Measurements from ENCODE around the gene DAZAP1.

DAZAP1 gene

DNA sequence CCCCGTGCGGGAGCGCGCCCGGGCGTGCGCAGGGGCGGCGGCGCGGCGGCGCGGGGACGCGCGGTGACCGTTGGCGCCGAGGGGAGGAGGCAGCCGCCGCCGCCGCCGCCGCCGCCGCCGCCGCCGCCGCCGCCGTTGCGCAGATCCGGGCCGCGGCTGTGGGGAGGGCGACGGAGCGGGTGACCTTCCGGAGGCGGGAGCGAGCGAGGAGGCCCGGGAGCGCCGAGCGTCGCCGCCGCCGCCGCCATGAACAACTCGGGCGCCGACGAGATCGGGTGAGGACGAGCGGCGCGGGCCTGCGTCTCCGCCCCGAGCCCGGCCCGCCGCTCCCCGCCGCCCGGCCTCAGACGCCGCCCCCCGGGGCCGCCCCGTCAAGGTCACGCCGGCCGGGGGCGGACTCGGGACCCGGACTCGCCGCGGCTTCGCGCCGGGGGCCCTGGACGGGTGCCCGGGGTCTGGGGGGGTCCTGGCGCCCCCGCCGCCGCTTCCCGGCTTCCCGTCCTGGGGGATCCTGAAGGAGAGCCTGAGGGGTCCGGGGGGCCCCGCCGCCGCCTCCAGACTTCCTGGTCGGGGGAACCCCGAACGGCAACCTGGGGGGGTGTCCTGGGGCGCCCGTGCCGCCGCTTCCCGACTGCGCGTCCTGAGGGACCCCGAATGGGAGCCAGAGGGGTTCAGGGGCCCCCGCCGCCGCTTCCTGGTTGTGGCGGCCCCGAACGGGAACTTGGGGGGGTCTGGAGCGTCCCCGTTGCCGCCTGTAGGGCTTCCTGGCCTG lies at the start of gene DAZAP1:
Gene DAZAP1, plus strand, starts transcription at position 59 of the 772 bp plus-strand sequence. Its CDS starts 188 bp downstream, at position 247.
- DNase-seq: no peak

DNA sequence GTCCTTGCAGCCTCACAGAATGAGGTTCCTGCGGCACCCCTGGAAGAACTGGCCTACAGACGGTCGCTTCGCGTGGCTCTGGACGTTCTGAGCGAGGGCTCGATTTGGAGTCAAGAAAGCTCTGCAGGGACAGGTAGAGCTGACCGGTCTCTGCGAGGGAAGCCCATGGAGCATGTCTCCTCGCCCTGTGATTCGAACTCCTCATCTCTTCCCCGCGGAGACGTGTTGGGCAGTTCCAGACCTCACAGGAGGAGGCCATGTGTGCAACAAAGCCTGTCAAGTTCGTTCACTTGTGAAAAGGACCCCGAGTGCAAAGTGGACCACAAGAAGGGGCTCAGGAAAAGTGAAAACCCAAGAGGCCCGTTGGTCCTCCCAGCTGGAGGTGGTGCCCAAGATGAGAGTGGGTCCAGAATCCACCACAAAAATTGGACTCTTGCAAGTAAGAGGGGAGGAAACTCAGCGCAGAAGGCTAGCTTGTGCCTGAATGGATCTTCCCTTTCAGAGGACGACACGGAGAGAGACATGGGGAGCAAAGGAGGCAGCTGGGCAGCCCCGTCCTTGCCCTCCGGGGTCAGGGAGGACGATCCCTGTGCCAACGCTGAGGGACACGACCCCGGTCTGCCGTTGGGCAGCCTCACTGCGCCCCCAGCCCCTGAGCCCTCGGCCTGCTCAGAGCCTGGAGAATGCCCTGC lies 47.1 kb upstream of the DAZAP1 start:
- no peak for DNase-seq

DNA sequence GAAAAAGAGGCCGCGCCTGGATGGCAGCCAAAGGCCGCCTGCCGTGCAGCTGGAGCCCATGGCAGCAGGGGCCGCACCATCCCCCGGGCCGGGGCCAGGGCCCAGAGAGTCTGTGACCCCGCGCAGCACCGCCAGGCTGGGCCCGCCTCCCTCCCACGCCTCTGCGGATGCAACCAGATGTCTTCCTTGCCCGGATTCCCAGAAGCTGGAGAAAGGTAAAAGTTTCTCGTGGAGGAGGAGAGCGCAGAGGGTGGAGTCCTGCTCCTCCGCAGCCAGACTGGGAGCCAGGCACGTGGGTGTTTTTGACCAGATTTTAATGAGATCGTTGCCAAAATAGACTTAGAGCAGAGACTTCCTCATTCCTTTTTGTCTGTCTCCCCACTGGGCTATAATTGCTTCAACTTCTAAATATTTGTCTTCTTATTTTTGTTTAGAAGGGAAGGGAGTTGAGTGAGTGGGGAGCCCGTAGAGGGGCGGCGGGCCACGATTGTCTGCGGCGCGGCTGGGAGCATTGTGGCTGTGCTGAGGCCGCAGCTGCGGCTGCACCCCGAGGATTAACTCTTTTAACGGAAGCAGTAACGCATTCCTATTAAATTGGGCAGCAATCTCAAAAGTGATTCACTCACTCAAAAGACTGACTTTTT lies 46.4 kb upstream of the DAZAP1 start:
- no peak for DNase-seq

DNA sequence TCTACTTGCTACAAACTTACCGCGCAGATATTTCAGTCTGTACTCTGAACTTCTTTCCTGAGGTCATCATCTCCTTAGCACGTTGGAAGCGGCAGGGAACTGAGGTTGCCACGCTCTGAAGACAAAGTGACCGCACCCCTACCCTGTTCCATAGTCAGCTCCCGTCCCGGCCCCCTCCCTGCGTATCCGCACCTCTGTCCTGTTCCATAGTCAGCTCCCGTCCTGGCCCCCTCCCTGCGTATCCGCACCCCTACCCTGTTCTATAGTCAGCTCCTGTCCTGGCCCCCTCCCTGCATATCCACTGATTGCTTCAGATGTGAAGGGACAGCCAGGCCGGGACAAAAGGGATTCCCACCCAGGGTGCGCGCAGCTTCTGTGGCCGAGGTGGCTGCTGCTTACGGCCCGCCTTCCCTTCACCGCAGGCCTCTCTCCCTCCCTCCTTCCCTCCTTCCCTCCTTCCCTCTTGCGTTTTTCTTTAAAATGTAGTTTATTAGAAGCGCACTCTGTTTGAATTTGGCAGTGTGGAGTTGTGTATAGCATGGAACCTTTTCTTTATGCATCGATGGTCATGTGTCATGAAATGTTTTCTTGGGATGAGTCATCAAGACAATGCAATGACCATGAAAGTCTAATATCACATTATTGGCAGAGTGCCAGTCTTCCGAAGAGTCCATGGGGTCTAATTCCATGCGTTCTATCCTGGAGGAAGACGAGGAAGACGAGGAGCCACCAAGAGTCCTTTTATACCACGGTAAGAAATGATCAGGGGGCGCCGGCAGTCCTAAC lies 45.6 kb upstream of the DAZAP1 start:
- no peak for DNase-seq

DNA sequence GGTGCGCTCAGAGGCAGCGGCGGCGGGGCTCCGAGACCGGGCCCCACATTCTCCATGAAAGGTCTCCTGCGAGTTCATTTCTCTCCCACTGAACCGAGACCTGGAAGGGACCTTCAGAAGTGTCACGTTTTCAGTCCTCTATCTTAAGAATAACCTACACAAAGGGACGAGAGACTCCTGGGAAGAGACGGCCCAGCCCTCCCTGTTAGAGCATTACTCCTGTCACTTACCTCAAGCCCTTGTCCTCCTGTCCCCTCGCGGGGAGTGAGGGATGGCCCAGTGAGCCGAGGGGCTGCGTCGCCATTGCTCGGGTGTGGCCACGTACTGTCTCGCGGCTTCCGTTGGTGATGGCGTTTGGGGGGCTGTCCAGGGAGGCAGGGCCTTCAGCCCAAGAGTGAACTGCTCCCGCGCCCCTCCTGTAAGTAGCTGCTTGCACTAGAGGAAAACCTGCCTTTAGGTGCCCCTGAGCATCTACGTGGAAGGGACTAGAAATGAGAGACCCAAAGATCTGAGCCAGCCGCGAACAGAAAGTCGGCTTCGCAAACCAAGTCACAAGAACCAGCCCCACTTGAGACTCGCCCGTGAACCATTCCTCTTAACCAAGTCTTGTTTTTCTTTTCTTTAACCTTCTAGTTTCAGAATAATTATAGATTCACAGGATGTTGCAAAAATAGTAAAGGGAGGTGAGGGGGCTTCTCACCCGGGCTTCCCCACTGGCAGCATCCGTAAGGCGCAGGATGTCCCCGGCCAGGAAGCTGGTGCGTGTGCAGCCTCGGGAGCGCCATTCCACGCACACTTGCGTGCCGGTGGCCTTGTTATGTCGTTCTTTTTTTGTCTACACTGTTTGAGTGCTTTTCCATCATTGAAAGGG lies 44.8 kb upstream of the DAZAP1 start:
- no peak for DNase-seq

DNA sequence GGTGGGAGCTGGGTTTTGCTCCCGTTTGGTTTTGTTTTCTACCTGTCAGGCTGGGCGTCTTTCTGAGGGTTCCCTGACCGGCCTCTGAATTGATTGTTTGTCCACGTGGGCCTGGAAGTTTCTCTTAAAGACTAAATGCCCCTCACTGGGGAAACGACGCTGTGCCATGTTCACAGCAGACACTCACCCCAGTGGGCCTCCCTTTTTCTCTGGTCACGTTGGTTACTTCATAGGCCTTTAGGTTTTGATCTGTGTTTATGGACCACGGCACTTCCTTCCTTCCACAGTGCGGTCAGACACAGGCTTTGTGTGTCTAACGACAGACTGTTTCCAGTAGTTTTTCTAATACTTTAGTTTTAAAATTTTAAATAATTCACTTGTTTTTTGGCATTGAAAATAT lies 43.8 kb upstream of the DAZAP1 start:
- no peak for DNase-seq

DNA sequence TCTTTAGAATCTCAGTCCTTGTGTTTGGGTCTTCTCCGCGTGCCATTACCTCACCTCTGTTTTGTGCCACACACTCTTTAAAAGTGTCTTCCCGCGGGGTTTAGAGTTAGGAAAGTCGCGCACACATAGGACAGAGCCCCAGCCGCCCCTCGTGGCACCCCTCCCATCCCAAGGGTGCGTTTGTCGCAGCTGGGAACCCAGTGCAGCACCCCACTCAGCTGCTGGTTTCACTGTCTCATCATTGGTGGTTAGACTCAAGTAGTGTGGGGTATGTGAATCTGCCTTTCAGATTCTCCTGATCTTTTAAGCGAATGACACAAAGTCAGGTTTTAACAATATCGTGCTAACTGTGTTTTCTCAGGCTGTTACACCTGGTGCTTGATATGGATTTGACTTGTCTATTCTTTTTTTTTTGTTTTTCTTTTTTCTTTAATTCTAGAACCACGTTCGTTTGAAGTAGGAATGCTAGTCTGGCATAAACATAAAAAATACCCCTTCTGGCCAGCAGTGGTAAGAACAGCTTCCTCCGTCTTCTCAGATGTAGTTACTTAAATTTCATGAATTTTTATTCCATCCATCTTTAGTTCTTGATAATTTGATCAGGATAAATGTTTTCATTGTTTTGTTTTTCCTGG lies 43.2 kb upstream of the DAZAP1 start:
- DNase-seq: no peak

DNA sequence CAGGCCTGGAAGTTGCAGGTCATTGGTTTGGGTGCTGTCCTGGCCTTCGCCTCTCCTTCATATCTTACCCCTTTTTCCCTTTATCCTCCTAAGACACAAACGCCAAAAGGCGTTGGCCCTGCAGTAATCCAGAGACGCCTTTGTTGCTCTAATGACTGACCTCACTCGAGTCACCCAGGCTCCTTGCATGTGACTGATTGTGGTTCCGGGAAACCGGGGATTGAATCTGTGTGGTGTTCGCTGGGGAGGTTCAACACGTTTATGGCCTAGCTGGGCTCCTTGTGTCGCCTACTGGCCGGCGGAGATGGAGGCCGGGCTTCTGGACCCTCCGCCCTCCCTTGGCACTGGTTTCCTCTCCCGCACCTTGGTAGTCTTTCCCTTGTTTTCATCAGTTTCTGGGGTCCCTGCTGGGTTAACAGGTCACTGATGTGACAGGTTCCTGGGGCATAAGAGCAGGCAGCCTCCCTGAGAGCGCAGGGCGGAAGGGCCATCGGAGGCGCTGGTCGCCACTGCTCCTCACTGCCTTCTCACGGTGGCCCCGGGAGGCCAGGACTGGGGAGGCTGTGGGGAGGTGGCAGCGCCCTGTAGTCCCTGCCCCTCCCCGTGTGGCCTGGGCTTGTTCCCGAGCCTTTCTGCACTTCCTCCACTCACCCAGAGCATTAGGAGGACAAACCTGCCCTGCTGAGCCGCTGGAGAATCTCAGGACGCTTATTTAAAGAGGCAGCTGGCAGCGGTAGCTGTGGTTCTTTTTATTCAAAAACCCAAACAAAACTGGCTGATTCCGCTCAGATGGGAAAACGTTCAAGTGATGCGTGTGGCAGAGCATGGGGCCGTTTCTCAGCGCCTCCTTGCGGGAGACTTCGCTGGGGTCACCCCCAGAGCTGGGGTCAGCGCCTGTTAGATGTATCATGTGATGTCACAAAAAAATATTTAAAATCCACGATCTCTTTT lies 41.8 kb upstream of the DAZAP1 start:
- no peak for DNase-seq

DNA sequence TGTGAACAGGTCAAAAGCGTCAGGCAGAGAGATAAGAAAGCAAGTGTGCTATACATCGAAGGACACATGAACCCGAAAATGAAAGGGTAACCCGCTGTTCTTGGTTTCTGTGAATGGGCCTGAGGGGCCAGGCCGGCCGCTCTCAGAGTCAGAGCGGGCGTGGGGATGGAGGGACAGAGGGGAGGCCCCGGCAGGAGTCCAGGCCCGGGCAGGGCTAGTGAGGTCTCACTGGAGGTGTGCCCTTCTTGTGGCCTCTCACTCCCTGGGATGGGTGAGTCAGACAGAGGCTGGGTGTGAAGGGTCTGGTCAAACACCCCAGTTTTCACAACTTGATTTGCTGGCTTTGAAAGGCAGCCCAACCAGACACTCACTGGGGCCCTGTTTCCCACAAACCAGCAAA lies 41.1 kb upstream of the DAZAP1 start:
- DNase-seq: no peak

DNA sequence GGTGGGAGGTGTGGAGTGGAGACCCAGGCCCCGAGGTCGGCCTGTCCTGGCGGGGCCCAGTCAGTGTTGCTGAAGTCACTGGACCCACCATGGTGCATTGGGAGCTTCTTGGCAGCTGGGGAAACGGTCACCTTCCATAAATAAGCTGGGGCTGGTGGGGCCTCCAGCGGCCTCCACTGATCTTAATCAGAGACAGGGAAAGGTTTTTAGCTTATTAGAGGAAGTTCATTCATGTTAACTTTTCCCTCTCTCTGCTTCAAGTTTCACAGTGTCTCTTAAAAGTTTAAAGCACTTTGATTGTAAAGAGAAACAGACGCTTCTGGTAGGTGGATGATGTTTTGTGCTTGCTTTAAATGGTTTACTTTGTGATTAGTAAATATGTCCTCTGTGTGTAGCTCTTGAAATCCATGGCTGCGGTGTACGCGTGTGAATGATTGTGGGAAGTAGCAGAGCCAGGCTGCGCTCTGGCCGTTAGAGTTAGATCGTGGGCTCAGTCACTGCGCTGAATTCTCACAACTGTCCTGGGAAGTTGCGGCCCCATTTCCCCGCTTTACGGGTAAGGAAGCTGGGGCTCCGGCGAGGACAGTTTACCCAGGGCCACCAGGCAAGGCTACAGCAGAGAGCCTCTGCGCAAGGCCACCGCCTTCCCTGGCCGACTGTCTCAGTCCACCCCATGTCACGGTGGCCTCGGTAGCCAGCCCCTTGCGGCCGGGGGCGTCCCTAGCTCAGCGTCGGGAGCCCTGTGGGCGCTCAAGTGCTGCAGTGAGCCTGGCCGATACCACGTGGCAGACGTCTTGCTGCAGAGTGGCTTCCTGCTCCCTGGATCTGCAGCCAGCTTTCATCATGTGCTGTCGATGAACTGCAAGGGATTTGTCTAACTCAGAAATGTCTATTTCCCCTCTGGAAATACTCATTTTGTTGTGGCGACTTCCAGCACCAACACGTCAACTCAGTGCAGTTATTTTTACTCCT lies 40.2 kb upstream of the DAZAP1 start:
- DNase-seq: no peak

DNA sequence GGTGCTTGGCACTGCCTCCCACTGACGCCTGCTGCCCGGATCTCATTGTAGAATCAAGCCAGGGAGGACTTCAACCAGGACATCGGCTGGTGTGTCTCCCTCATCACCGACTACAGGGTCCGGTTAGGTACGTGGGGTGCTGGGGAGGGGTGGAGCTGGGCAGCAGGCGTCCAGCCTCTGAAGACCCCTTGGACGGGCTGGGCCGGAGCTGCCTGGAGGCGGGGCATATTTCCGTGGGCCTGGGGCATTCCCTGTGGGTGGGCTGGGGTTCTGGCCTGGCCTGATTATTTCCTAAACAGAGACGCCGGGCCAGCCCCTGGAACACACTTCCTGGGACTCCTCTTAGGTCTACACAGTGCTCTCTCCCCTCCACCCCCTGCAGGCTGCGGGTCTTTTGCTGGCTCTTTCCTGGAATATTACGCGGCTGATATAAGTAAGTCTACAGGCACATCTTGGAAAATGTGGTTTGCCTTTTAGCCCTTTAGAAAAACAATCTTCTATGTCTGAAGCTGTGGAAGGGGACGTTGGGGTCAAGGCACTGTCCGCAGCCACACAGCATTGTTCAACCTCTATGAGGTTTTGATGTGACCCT lies 38.1 kb upstream of the DAZAP1 start:
- no peak for DNase-seq

DNA sequence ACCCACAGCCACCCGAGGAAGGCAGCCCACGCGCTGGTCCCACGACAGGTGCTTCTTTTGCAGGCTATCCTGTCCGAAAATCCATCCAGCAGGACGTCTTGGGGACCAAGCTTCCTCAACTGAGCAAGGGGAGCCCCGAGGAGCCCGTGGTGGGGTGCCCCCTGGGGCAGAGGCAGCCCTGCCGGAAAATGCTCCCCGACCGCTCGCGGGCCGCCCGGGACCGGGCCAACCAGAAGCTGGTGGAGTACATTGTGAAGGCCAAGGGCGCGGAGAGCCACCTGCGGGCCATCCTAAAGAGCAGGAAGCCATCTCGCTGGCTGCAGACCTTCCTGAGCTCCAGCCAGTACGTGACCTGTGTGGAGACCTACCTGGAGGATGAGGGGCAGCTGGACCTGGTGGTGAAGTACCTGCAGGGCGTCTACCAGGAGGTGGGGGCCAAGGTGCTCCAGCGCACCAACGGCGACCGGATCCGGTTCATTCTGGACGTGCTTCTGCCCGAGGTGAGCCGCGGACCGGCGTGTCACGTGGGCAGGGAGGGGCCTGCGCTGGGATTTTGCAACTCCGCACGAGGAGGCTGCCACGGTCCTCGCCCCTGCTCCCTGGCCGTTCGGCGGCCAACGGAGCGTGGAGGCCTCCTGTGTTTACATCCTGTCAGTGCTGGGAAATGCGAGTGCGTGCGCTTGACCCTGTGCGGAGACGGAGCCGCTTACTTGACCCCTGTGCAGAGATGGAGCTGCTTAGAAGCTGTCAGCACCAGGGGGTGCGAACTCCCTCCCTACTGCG lies 36.6 kb upstream of the DAZAP1 start:
- DNase-seq: no peak

DNA sequence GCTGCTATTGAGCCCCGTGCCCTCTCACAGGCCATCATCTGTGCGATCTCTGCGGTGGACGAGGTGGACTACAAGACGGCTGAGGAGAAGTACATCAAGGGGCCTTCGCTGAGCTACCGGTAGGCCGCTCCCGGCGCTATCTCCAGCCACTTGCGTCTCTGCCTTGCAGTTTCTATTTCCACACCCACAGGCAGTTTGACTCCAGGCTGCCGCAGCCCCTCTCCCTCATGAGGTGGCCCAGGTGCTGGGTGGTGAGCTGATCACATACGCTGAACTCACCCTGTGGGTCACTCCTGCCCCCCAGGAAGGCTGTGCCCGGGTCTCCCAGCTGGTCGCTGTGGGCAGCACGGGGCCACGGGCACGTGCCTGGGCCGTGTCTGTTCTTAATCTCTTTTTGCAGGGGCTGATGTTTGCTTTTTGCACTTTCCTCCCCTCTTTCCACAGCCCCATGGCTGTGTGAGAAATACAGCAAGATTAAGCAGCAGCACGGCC lies 34.3 kb upstream of the DAZAP1 start:
- no peak for DNase-seq

DNA sequence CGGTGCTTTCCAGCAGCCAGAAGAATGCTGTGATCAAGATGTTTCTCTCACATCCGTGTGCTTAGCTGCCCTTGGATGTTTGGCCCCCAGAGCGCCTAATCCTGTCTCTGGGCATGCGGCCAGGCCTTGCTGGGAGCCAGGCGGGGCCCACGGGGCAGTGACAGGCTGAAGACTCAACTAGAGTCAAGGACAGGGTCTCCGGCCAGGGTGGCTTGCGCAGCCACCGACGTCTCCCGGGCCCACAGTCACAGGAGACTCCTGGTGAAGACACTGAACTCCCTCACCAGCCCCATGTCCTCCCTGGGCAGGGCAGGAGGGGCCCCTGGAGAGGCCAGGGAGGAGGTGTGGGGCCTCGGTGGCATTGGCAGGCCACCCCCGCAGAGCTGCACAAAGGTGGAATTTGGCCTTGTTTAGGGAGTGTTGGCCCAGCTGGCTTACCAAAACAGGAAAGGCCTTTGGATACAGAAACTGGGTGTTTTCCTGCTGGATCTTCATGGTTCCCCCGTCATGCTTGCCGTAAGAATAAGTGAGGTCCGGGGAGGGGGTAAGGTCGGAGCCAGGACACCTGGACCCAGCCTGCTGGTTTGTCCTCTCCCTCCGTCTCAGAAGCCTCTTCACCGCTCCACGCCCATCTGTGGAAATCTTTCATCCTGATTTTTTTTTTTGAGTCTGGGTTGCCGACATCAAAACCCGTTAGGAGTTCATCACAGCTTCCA lies 33.7 kb upstream of the DAZAP1 start:
- no peak for DNase-seq

DNA sequence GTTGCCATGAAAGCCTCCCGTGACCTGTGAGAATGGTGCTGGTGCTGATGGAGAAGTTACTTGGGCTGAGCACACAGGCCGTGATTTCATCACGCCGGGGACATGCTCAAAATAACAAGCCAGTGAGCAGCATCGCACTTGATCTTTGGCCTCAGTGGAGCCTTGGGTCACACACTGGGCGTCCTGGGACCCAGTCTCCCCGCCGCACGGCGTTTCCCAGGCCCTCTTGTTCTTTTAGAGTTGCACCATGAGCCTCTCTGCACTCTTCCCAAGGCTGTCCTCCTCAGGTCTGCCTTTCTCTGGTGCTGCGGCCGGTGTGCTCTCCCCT lies 33.2 kb upstream of the DAZAP1 start:
- no peak for DNase-seq

DNA sequence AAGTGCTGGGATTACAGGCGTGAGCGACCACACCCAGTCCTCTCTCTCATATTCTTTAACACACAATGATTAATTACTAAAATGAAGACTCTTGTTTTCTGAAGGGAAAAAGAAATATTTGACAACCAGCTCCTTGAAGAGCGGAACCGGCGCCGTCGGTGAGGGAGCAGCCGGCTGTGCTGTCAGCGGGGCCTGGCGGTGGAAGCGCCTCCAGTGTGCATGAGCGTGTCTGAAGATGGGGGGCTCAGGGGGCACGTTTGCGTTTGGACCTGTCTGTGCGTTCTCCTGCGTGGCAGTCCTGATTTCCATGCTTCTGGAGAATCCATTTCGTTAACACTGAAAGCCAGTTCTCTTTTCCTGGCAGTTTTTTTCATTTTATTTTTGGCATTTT lies 31.0 kb upstream of the DAZAP1 start:
- DNase-seq: no peak

Measured in NCI-H748 treated with DMSO at 0.1 percent for 48 hours (cell line).